ENCODE results near the gene OLFML2A.

DNA sequence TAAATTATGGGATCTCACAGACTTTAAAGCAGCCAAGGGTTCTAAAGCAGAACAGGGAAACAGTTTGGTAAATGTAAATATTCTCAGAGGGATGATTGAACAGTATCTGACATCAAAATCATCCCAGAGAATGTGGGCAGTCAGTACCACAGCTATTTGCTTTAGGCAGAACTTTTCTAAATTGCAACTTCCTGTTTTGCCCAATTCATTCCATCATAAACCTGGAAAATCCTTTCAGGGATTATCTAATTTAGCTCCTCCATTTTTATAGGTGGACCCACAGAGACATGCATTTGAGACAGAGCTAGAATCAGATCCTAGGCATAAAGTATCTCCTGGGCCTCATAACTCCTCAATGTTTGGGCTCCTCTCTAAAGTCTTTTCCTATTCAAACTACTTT lies 18.2 kb upstream of the OLFML2A start:
- TF ChIP-seq, protein P1, sequence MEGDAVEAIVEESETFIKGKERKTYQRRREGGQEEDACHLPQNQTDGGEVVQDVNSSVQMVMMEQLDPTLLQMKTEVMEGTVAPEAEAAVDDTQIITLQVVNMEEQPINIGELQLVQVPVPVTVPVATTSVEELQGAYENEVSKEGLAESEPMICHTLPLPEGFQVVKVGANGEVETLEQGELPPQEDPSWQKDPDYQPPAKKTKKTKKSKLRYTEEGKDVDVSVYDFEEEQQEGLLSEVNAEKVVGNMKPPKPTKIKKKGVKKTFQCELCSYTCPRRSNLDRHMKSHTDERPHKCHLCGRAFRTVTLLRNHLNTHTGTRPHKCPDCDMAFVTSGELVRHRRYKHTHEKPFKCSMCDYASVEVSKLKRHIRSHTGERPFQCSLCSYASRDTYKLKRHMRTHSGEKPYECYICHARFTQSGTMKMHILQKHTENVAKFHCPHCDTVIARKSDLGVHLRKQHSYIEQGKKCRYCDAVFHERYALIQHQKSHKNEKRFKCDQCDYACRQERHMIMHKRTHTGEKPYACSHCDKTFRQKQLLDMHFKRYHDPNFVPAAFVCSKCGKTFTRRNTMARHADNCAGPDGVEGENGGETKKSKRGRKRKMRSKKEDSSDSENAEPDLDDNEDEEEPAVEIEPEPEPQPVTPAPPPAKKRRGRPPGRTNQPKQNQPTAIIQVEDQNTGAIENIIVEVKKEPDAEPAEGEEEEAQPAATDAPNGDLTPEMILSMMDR (IDR thresholded peaks at IDR 0.05) = no peak
- TF ChIP-seq EZH2 (IDR thresholded peaks at IDR 0.05; ENCODE audit: borderline replicate concordance, insufficient read depth, low read depth, low read length, poor library complexity, severe bottlenecking) = no peak

Measured in B cell (primary cell).